OCI-LY3 (cell line): ENCODE measurements around the gene ELL2.

ENCODE experiments used
- H2AFZ ChIP-seq: fragments of 200-600, 300-600 bp; shearing (Covaris generic); 2 replicates; pipeline ENCODE4 v1.6.0; 2014; ENCODE audit warnings: antibody characterized with exemption, low read depth, low read length
- H3K27ac ChIP-seq: fragments of 200-600, 300-600 bp; sonication (generic); 2 replicates; pipeline ENCODE4 v1.5.1; 2014; ENCODE audit warnings: mild to moderate bottlenecking, low read length, moderate library complexity, mixed read lengths
- H3K27me3 ChIP-seq: fragments of 200-600, 300-600 bp; sonication (generic); 2 replicates; pipeline ENCODE4 v1.6.1; 2014; ENCODE audit warnings: low read depth, low read length, mixed read lengths
- H3K36me3 ChIP-seq: fragments of 200-600, 300-600 bp; sonication (generic); replicated peaks from 2 replicates; pipeline ENCODE3; 2014; ENCODE audit warnings: low read depth, low read length, mixed read lengths
- H3K4me1 ChIP-seq: fragments of 300-600, 200-600 bp; sonication (generic); 2 replicates; pipeline ENCODE4 v1.6.1; 2014; ENCODE audit warnings: low read length, mixed read lengths
- H3K4me2 ChIP-seq: fragments of 200-600, 300-600 bp; sonication (generic); 2 replicates; pipeline ENCODE4 v1.6.1; 2014; ENCODE audit warnings: low read length, mixed read lengths
- H3K4me3 ChIP-seq: fragments of 300-600, 200-600 bp; sonication (generic); 2 replicates; pipeline ENCODE4 v1.5.1; 2014; ENCODE audit warnings: antibody characterized with exemption, mild to moderate bottlenecking, low read length, moderate library complexity
- H3K79me2 ChIP-seq: fragments of 300-600, 200-600 bp; shearing (Covaris generic); 2 replicates; pipeline ENCODE4 v1.6.1; 2014; ENCODE audit warnings: mild to moderate bottlenecking, low read length, mixed read lengths
- H3K9ac ChIP-seq: fragments of 300-600, 200-600 bp; shearing (Covaris generic); 2 replicates; pipeline ENCODE4 v1.6.0; 2014; ENCODE audit warnings: mild to moderate bottlenecking, low read length, moderate library complexity
- H3K9me3 ChIP-seq: fragments of 200-600, 300-600 bp; shearing (Covaris generic); 2 replicates; pipeline ENCODE4 v1.6.1; 2014; ENCODE audit warnings: low read length, mixed read lengths; ENCODE audit not compliant: insufficient read depth
- H4K20me1 ChIP-seq: fragments of 200-600, 300-600 bp; sonication (generic); 2 replicates; pipeline ENCODE4 v1.6.1; 2016; ENCODE audit warnings: low read length, mixed read lengths; ENCODE audit not compliant: insufficient read depth
- EZH2phosphoT487 ChIP-seq: fragments of 200-600 bp; shearing (Covaris generic); IDR thresholded peaks from 2 replicates; pipeline ENCODE4 v1.6.1; 2018; ENCODE audit warnings: antibody characterized with exemption, mixed run types, low read depth
- TF ChIP-seq, protein P1 (sequence below): fragments of 200-600, 300-600 bp; sonication (generic); IDR thresholded peaks from 2 replicates; pipeline ENCODE4 v1.5.1; 2014; ENCODE audit warnings: antibody characterized with exemption, low read length, low read depth

ELL2 gene

DNA sequence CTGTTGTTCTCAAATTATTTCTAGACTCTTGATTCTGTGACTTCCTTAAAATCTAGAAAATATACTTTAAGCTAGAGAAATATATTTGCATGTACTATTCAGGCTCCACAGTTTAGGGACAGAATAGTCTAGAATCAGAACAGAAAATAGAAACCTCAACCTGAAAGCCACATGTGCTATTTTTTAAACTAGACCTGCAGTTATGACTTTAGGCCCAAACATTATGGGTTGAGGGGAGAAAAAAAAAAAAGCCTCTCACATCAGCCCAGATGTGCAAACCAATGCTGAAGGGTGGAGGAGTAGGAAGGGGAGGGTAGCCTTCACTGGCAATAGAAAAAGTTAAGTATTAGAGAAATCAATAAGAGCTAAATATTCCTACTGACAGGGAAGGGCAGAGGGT, 35.7 kb downstream of the ELL2 start:
- Histone ChIP-seq H3K9ac (no peak overlapping the region), H3K4me1 (peaks cover 66% of the 10 kb centered on the region), H4K20me1 (peaks cover under 1% of the 10 kb centered on the region; the same call in 1 of the 2 replicates), H3K4me3 (peak overlapping the region; percentile 12; the same call in 1 of the 2 replicates), H3K27me3 (no peaks in the 10 kb centered on the region), H3K36me3 (peaks cover 13% of the 10 kb centered on the region), H3K9me3 (no peaks in the 10 kb centered on the region), H3K27ac (peak overlapping the region; percentile 54; the same call in 1 of the 2 replicates), H3K4me2 (peak overlapping the region; percentile 44), H2AFZ (no peak overlapping the region), H3K79me2 (peaks cover 29% of the 10 kb centered on the region)
- TF ChIP-seq EZH2phosphoT487, result no peak
- TF ChIP-seq, protein P1, sequence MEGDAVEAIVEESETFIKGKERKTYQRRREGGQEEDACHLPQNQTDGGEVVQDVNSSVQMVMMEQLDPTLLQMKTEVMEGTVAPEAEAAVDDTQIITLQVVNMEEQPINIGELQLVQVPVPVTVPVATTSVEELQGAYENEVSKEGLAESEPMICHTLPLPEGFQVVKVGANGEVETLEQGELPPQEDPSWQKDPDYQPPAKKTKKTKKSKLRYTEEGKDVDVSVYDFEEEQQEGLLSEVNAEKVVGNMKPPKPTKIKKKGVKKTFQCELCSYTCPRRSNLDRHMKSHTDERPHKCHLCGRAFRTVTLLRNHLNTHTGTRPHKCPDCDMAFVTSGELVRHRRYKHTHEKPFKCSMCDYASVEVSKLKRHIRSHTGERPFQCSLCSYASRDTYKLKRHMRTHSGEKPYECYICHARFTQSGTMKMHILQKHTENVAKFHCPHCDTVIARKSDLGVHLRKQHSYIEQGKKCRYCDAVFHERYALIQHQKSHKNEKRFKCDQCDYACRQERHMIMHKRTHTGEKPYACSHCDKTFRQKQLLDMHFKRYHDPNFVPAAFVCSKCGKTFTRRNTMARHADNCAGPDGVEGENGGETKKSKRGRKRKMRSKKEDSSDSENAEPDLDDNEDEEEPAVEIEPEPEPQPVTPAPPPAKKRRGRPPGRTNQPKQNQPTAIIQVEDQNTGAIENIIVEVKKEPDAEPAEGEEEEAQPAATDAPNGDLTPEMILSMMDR, result no peak

DNA sequence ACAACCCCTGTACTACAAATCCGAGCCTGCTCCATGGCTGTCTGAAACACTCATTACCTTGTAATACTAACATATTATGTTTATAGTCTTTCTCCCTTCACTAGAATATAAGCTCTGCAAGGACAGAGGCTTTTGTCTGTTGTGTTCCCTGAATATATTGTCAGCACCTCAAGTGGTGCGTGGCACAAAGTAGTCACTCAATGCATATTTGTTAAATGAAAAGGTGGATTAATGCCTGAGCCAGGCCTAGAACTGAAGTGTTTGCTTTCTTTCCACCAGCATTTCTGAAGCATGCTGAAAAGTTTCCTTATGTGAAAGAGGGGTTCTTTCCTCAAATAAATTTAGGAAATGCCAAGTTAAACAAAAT, 36.3 kb downstream of the ELL2 start:
- TF ChIP-seq, protein P1, result no peak
- TF ChIP-seq EZH2phosphoT487, result no peak
- peaks cover 9% of the 10 kb centered on the region for H3K36me3 ChIP-seq
- H3K4me2 ChIP-seq, result peak overlapping the region; percentile 29; the same call in 1 of the 2 replicates
- H2AFZ ChIP-seq, result no peak overlapping the region
- no peak overlapping the region for H3K27ac ChIP-seq
- H3K9me3 ChIP-seq, result no peaks in the 10 kb centered on the region
- H3K9ac ChIP-seq, result no peak overlapping the region
- H3K27me3 ChIP-seq, result no peaks in the 10 kb centered on the region
- H4K20me1 ChIP-seq, result peaks cover 6% of the 10 kb centered on the region; the same call in 1 of the 2 replicates
- no peak overlapping the region for H3K4me3 ChIP-seq
- peaks cover 28% of the 10 kb centered on the region for H3K79me2 ChIP-seq
- H3K4me1 ChIP-seq, result peaks cover 63% of the 10 kb centered on the region

DNA sequence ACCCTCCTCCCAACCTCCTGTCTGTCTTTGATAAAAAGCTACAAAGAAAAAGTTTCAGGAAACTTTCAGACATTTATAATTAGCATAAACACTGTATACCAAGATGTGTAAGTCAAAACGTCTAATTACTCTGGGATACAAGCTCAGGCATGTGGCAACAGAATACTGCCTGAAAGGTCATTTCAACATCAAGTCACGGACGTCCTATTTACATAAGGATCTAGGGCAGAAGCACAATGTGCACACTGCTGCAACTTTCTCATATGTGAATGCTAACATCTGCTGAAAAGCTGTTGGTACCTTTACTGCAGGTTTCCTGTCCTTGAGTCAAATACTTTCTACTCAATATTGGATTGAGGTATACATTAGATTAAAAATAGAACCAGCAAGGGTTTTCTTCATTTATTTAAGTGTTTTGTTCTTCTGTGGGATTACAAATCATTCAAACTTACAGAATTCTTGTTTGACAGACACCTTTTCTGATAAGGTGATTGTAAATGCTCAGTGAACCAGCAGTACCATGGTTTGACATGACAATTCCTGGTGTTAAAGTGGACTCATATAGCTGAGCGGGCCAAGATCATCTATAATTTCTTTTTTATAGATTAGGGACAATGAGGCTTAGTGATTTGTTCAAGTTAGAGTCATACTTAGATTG, 36.8 kb downstream of the ELL2 start:
- peaks cover 24% of the 10 kb centered on the region; the same call in 1 of the 2 replicates for H3K79me2 ChIP-seq
- H3K36me3 ChIP-seq, result peaks cover 4% of the 10 kb centered on the region
- H4K20me1 ChIP-seq, result peaks cover 9% of the 10 kb centered on the region; the same call in 1 of the 2 replicates
- H2AFZ ChIP-seq, result no peak overlapping the region
- H3K9ac ChIP-seq, result 0 out of 2 replicates have a peak overlapping the region, but pooled peaks have one; percentile 4
- no peaks in the 10 kb centered on the region for H3K27me3 ChIP-seq
- TF ChIP-seq, protein P1, result no peak
- TF ChIP-seq EZH2phosphoT487, result no peak
- no peak overlapping the region for H3K27ac ChIP-seq
- no peak overlapping the region for H3K4me3 ChIP-seq
- H3K9me3 ChIP-seq, result no peaks in the 10 kb centered on the region
- peak overlapping the region; percentile 29 for H3K4me2 ChIP-seq
- H3K4me1 ChIP-seq, result peaks cover 60% of the 10 kb centered on the region

DNA sequence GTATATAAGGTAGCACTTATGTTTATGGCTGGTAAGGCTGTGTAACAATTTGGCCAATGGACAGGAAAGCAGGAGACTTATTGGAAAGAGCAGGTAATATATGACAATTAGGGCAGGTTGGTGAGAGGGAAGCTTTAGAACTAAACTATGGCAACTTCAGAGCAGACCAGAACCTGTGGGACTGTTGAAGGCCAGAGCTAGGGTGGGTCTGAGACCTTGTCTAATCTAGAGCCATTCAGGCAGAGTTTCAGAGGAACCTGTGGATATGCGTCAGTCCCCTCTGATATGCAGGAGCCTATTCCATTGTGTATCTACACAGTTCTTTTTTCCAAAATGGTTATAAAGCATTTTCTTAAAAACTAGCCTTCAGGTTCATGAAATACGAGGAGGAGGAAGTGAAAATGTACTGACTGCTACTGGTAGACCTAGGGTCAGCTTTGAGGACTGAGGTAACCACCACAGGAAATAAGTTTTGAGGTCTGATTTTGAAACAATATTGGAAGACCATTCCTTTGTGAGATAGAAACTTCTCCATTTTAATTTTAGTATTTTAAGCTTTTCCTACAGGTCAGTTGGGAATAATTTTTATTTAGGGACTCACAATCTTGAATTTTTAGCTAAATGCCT, 37.6 kb downstream of the ELL2 start:
- H3K27me3 ChIP-seq, result no peaks in the 10 kb centered on the region
- no peaks in the 10 kb centered on the region for H3K9me3 ChIP-seq
- H3K4me3 ChIP-seq, result no peak overlapping the region
- H3K36me3 ChIP-seq, result peaks cover 3% of the 10 kb centered on the region
- H3K27ac ChIP-seq, result no peak overlapping the region
- peaks cover 10% of the 10 kb centered on the region; the same call in 1 of the 2 replicates for H4K20me1 ChIP-seq
- no peak overlapping the region for H3K9ac ChIP-seq
- H3K79me2 ChIP-seq, result peaks cover 24% of the 10 kb centered on the region; the same call in 1 of the 2 replicates
- TF ChIP-seq, protein P1, result no peak
- no peak for TF ChIP-seq EZH2phosphoT487
- no peak overlapping the region for H2AFZ ChIP-seq
- H3K4me2 ChIP-seq, result peak overlapping the region; percentile 29
- H3K4me1 ChIP-seq, result peaks cover 61% of the 10 kb centered on the region
